GM12801 (cell line): ENCODE results near the gene RBFOX1.

Experiments
- CTCF ChIP-seq: IDR thresholded peaks from one replicate; pipeline ENCODE4 v1.5.1; 2011; ENCODE audit warnings: control low read depth; ENCODE audit not compliant: insufficient read length; ENCODE audit errors: extremely low read depth

Gene RBFOX1

GRCh38 chr16:7597677-7598076 lies 265.0 kb downstream of the RBFOX1 start:
- no peak for TF ChIP-seq CTCF

DNA sequence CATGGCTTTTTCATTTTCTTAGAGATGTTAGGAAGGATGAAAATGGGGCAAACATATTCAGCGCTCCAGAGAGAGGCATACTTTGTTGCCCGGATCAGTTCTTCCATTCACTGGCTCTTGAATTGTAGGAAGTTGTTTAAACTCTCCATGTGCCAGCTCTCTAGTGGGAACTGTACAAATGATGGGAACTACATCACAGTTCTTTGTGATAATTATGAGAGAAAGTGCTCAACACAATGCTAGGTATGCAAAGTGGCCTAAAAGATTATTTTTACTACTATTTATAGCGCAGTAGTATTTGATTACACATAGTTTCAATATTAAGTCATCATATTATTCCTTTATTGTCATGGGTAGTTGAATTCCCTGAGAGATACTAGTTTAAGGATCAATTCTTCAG lies 268.5 kb downstream of the RBFOX1 start:
- TF ChIP-seq CTCF, result no peak

- TF ChIP-seq CTCF, result no peak
These were observed 269.8 kb downstream of the RBFOX1 start for GRCh38 chr16:7602291-7602950.

- TF ChIP-seq CTCF, result no peak
These were observed 273.2 kb downstream of the RBFOX1 start for GRCh38 chr16:7605812-7606211.

DNA sequence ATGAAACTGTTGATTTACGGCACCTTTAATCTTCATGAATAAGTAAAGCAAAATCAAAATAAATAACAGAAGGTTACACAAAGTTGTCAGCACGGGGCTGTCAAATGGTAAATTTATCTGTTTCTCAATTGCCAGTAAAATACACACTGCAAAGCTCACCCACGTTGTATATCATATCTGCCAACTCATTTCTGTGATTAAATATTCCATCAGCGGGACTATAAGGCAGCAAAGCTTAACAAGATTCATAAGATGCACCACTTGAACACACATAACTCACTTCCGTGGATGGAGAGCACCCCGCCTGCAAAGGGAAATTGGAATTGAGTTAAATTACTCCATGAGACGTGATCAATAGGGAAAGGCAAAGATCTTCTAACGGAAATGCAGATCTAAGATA lies 280.0 kb downstream of the RBFOX1 start:
- TF ChIP-seq CTCF, result no peak

GRCh38 chr16:7613518-7613917 lies 280.9 kb downstream of the RBFOX1 start:
- TF ChIP-seq CTCF, result no peak

DNA sequence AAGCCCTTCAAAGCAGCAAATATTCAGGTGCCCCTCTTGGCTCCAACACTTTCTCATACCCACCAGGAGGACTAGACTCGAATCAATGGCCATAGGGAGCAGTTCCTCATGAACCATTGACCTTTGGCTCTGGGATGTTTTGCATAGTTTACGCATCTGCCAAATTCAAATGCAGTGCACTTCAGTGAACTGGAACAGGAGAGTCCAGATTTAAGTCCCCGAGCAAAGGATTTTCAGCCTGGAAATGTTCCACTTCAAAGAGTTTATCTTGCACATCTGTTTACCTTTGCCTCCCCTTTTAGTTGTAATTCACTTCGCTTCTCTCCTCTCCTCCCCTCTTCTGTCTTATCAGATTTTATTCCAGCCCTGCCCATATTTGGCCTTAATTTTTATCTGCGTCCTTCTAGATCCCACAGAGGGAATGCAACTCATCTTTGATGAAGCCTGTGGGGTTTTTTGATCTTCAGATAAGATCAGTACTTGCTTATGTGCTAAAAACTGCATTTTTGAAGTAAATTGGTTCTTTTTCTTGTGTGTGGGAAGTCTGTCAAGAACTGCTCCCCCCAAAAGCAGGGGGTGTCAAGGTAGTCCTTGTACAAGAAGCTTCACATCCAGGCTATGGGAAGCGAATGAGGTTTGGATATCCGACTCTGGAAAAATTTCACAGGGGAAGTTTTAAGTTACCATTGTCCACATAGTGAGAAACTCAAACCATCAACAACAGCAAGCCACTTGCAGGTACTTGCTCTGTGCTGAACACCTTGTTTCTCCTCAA lies 281.6 kb downstream of the RBFOX1 start:
- no peak for TF ChIP-seq CTCF
